NCI-H774 (cell line): ENCODE results near the gene LAMA3.
A peak's percentile ranks its signal among the peaks of the same experiment; 100 is the strongest.

Experiments used
- DNase-seq: peaks from one replicate; lab custom pipeline; 2025; lab: John Stamatoyannopoulos, UW

LAMA3 gene

DNA sequence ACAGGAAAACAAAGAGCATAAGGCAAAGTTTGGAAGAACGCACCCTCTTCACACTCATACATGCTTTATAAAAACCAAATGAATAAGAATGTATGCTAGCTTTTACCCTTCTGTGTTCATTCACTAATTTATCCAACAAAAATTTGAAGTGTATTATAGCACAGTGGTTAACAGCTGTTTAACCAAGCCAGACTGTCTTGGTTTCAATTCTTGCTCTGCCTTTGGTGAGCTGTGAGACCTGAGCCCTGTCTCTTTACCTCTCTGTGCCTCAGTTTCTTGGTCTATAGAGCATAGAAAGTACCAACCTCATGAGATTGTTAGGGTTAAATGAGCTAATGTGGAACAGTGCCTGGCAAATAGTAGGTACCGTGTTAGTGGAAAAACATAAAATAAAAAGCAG, 220.8 kb downstream of the LAMA3 start:
- no peak for DNase-seq

DNA sequence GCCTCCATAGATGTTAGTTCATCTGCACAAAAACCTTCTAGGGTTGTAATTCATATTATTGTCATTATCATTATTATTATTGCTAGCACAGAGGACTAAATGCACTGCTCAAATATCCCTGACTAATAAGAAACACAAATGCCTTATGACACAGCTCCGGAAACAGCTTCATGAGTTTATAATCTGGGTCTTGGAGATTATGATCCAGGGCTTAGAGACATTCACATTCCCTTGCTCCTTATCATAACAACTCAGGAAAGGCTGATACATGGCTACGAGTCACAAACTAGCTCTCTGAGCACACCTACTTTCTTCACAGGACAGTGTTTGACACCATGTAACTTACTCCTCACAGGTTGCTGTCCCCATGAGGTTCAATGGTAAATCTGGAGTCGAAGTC, 223.1 kb downstream of the LAMA3 start:
- DNase-seq: no peak

DNA sequence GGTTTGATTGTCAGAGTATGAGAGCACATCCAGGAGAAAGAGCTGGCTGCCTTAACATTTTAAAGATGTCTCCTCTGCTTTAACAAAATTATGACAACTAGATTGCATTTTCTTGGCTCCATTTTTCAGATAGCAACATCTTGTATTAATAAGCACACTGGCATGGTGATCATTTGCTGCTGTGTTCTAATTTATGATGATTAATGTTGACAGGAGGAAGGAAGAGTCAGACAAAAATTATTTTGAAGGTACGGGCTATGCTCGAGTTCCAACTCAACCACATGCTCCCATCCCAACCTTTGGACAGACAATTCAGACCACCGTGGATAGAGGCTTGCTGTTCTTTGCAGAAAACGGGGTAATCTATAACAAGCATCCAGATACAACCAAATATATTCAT, 227.1 kb downstream of the LAMA3 start:
- no peak for DNase-seq

DNA sequence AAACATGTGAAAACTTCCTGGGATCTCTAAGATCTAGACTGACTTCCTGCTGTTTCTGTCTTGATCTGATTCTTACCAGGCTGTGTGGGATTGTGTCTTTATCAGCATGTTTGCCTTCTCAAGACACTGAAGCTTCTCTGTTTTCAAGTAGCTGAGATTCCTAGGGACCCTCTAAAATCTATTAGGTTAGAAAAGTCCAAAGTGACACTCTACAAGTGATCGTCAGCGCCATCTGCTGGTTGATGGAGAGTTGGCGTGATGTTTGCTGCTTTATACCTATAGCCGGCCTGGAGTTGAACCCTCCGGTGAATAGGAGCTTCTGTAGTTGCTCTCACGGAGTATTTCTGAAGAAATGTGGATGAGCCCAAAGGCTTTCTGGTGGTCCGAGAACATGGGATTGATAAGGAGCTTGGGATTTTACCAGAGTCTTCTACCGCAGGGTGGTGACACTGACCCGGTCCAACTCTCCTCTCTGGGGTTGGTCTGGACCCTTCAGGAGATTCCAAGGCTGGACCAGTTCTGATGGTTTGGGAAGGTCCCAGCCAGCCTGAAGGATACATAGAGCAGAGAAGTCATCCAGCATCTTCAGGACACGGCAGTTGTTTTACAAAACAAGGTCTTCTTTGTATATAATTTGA, 229.3 kb downstream of the LAMA3 start:
- DNase-seq: peak; percentile 42

DNA sequence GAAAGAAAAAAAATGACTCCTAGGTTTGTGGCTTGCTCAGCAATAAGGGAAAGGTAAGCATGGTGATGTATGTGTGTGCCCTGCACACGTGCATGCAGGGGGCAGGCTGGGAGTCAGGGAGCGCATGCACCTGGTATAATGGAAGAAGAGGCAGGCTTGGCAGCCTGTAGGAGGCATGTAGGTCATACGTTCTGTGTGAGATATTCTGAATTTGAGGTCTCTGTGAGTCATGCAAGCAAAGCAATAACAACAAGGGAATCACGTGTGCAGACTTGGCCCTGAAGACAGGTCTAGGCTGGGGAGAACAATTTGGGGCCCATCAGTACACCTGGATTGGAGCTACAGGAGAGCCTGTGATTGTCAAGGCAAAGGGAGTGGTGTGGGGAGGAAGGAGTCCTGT, 230.8 kb downstream of the LAMA3 start:
- DNase-seq: no peak

DNA sequence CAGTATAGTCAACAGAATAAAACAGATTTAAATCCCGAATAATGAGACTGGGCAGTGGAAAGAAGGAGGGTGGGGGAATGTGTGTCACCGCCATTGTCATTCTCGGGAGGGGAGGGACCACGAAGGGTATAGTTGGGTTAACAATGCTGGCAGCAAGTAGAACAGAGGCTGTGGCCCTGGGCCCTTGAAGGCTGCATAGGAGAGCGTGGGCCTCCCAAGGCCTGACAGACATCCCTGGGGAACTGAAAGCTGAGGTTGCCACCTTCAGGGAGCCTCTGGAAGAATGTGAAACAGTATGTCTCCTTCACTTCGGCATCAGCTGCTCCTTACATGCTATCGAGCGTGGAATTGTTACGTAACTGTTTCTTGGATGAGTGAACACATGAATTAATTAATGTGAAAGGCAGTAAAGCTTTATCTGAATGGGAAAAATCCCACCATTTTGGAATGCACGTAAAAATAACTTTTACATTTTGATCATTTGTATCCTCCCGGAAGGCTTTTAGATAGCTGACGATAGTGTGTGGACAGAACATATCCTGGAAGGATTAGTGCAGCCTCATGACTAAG, 232.5 kb downstream of the LAMA3 start:
- DNase-seq: no peak

DNA sequence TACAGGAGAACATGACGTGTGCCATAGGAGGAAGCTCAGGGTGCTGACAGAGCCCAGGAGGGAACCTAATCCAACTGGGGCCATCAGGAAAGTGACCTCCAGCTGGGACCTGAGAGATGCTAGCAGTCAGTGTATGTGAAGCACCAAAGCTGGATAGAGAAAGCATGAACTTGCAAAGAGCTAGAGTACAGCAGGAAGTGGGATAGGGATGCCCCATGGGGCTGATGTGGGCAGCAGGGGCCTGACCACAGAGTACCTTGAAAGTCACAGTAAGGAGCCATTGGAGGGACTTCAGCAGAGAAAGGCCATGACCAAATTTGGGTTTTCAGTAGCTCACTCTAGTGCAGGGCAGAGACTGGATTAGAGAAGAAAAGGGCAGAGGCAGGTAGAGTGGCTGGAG, 233.7 kb downstream of the LAMA3 start:
- no peak for DNase-seq

DNA sequence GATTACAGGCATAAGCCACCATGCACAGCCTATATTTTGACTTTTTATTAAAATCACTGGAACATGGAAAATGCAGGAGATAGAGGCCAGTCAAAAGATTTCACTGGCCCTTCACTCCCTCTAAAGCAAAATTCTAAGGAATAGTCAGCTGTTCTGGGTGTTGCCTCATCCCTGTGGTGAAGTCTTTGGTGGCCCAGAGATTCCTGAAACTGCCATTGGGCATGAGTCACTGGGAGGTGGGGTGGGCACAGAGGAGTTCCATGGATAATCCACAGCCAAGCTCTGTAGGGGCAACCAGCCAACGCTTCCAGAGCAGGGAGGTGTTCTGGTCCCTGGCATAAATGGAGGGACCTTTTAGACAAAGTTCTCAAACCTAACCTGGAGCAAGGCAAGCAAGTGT, 235.6 kb downstream of the LAMA3 start:
- DNase-seq: no peak

DNA sequence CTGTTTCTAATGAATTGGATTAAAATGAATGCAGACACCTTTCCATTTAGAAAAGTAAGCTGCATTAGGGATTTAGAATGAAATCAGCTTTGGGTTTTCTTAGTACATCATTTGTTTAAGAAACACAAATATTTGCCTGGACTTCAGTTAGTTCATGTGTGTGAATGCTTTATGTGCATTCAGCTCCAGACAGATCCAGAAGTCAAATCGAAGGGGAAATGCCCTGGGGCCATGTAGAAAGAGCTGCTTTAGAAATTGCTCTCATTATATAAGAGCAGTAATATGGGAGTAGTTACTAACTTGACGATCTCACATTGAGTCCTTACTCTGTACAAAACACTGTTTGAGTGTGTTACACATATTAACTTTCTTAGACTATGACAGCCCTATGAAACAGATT, 237.3 kb downstream of the LAMA3 start:
- DNase-seq: no peak

DNA sequence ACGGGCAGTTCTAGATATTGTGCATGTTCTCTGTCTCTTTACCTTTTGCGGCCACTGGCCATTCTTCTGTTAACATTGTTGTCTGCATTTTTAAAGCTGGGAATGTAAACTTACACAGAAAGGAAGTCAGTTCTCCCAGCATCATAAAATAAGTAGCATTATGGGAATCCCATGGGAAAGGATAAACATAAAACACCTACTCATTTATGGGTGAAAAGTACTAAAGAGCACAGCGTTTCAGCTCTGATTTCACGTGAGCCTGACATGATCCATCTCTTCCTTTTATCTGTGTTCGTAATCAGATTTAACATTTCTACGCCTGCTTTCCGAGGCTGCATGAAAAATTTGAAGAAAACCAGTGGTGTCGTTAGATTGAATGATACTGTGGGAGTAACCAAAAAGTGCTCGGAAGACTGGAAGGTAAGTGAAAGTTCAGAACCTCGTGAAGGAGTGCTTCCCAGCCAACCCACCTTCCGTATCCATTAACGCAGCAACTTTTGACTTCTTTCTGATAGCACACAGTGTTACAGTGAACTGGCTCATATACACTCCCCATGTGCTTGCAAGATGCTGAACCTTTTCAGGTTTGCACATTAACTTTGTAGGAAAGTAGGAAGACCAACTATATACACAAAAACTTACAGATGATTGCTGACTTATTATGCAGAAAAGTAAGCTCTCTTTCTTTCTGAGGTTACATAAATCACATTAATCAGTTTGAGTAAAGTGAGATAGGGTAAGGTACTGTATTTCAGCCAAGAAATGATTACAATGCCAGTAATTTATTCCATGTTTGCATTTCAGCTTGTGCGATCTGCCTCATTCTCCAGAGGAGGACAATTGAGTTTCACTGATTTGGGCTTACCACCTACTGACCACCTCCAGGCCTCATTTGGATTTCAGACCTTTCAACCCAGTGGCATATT, 238.8 kb downstream of the LAMA3 start:
- DNase-seq: no peak

DNA sequence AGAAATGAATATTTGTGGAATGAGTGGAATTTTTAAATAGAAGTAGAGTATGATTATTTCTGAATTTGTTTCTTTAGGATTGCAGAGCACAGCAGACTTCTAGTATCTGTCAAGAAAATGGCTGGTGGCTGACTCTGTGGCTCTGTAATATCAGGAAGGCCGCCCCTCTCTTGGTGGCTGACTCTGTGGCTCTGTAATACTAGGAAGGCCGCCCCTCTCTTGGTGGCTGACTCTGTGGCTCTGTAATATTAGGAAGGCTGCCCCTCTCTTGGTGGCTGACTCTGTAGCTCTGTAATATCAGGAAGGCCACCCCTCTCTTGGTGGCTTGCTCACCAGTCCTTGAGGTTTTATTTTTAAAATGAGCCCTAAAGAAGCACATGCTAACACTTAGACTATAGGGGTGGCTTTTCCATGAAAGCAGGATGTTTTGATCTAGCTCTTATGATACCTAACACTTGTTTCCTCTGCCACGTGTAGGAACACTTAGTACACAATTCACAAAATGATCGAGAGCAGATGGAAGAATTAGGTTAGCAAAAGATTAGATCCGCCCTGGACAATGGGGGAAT, 240.2 kb downstream of the LAMA3 start:
- DNase-seq: no peak

DNA sequence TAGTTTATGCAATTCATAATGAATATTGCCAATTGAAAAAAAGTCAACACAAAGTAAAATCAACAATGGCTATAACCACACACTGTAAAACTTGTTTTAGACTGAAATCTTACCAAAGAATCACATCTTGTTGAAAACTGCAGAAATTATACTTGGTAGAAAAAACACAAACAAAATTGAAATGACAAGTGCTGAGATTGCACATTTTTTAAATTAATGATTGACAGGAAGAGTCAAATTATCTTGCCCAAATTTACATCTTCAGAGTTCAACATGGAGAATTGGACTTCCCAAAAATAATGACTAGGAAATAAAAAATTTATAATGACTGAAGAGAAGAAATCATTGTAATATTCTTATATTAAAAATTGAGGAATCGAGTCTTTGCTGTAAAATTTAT, 240.7 kb downstream of the LAMA3 start:
- DNase-seq: no peak

DNA sequence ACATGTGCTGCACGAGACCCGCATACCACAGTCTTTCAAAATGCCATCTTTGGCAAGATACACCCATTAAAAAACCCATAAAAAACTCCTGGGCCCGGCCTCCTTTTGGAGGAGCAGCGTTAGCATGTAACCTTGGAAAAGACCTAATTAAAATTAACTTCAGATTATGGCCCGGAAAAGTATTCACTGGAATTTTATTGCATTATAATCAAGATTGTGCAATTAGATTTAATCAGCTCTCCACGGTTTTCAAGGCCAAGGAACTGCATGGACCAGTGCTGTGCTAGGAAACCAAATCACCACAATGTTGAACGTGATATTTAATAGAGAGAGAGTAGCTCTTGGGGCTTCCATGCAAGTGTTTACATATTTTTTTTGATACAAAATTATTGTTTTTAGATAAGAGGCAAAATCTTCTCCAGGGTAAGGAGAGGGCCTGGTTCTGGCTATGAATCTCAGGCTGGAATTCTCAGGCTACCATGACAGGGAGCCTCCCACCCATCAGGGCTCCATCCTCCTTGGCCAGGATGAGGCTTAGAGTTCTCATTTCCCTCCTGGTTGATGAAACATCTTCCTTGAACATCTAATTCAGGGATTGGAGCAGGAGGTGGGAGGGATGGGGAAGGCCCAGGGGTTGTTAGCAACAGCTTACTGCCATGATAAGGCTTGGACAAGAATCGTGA, 243.3 kb downstream of the LAMA3 start:
- no peak for DNase-seq

DNA sequence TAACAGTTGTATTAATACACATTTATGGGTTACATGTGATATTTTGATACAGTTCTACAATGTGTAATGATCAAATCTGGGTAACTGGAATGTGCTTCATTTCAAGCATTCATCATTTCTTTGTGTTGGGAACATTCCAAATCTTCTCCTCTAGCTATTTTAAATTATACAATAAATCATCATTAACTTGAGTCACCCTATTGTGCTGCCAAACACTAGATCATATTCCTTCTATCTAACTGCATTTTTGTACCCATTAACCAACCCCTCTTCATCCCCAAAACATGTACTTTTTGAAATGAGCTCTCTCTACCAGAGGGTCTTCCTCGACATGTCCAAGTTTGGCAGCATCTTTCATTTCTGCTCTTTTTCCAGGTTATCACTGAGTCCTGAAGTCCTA, 244.2 kb downstream of the LAMA3 start:
- no peak for DNase-seq

DNA sequence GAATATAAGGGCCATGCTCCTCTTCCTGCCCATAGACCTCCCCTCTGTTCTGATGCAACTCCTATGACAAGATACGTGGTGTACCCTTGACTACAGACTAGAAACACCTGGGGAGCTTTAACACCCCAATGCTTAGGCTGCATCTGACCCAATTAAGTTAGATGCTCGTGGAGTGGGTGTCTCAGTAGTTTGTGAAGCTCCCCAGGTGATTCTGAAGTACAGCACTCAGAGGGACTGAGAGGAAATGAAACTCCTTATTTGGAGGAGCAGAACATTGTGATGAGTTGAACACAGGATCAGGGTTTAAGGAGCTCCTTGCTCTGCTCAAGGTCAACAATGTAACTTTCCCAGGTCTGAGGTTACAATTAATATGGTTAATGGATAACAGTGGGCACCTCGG, 245.0 kb downstream of the LAMA3 start:
- DNase-seq: no peak

DNA sequence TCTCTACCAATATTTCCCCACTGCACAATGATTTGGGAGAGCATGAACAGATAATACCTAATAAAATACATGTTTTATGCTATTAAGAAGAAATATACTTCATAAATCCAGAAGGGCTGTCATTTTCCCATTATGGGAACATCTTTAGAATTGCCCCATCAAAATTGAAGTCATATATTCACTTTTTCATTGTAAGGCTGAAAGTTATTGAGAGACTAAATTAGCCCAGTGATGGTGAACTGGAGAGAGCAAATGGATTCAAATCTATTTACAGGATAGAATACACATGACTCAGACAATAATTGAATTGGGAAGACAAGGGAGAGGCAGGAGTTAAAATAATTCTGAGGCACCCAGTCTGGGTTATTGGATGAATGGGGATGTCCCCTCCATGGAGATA, 245.6 kb downstream of the LAMA3 start:
- DNase-seq: no peak

DNA sequence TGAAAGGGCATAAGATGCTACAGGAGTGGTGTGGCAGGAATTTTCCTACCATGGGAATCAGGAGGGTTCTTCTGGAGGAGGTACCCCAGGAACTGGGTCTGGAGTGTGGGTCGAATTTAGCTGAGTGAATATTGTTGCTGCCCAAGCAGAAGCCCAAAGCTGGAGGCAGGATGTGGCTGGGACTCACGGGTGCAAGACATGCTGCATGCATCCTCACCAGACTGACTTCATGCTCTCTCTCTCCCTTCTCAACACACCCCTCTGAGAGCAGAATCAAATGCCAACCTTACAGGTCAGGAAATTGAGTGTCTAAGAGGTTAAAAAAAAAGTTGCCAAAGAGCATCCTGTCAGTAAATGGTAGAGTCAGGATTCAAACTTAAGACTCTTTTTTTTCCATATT, 246.6 kb downstream of the LAMA3 start:
- no peak for DNase-seq

DNA sequence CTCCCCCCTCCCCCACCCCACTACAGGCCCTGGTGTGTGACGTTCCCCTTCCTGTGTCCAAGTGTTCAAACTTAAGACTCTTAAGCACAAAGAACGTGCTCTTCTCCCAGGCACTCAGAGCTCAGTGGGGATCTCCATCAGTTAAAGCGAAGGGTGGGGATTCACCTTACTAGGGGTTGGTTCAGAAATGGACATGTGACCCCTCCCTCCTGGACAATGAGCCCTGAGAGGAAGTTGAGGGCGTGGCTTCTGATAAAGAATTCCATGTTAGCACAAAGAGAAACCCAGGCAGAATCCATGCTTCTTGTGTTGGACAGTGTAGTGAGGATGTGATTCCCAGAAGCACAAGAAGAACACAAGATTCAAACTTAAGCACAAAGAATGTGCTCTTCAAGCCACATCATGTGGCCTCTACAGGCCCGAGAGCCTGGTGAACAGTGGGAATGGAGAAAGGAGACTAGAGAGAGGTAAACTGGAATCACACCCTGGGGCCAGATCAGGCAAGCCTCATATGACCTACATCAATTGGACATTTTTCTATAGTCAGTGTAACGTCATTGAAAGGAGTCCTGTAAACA, 247.2 kb downstream of the LAMA3 start:
- DNase-seq: no peak

DNA sequence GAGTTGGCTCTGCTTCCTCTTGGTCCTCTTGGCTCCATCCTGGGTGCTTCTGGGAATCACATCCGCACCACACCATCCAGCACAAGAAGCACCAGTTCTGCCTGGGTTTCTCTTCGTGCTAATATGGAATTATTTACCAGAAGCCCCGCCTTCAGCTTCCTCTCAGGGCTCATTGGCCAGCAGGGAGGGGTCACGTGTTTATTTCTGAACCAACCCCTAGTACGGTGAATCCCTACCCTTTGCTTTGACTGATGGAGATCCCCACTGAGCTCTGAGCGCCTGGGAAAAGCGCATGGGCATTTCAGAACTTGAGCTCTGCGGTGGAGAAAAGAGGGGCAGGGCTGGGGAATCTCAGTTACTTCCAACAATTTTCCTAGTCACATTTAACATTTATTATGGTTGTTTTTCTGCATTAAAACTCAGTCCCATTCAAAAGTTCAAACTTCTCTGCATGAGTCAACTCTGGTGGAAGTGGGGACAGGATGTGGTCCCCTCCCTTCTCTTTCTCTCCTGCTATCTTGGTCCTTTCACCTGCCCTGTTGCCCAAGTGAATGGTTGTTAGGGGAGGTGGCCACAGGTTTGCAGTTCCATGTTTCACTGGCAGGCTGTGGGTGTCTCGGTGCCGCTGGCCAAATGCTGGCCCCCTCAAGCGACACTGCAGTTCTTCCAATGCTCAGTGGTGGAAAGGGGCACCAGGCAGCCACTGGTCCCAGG, 248.9 kb downstream of the LAMA3 start:
- no peak for DNase-seq

DNA sequence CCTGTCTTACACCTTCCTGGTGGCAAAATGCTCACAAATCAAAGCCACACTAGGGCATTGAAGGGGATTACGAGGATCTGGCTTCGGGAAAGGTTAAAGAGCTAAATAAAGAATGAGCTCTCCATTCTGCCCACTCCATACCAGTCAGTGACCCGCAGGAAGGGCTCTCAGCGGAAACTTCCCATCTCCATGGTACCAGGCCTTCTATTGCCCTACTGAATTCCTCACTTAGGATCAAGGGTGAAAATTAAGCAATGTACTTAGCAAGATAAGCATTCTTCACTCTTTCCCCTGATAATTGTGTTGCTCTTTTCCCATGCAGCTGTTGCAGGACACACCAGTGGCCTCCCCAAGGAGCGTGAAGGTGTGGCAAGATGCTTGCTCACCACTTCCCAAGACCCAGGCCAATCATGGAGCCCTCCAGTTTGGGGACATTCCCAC, 249.7 kb downstream of the LAMA3 start:
- DNase-seq: no peak

DNA sequence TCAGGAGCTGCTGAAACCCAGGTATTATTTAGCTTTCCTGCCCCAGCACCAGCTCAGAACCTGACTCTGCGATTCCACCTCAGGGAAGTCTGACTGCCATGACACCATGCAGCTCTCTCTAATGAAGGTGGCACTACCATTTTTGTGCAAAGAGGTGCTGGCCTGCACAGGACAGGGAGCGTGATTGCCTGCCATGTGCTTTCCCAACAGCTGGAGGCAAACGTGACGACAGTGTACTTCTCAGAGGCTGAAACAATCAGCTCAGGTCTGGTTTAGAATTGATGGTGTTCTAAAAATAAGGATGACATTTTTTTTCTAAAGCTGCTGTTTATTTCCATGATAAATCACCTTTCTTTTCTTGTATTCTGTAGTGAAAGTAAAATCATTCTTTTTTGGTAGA, 250.1 kb downstream of the LAMA3 start:
- no peak for DNase-seq
